GM12801 (cell line): ENCODE results near the gene ANK2.

Experiments used
- TF ChIP-seq, protein P1 (sequence below): IDR thresholded peaks from one replicate; pipeline ENCODE4 v1.5.1; 2011; ENCODE audit warnings: control low read depth; ENCODE audit not compliant: insufficient read length; ENCODE audit errors: extremely low read depth

Gene ANK2

DNA sequence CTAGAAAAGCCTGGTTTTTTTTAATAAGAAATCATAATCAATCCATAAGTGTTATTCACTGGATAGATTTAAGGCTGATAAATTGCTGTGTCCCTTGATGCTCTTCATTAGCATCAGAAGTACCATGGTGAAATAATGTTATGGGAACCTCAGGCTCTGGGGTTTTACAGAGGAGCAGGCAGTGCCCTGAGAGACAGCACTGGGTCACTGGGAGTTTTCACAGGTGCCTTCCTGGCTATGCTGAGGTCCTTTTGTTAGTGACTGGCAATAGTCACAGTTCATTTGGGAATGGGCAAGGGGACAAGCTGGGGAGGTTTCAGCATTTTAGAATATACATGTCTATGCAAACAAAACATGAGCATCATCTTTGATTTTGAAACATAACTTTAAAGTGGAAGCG, 38.6 kb downstream of the ANK2 start:
- TF ChIP-seq, protein P1, sequence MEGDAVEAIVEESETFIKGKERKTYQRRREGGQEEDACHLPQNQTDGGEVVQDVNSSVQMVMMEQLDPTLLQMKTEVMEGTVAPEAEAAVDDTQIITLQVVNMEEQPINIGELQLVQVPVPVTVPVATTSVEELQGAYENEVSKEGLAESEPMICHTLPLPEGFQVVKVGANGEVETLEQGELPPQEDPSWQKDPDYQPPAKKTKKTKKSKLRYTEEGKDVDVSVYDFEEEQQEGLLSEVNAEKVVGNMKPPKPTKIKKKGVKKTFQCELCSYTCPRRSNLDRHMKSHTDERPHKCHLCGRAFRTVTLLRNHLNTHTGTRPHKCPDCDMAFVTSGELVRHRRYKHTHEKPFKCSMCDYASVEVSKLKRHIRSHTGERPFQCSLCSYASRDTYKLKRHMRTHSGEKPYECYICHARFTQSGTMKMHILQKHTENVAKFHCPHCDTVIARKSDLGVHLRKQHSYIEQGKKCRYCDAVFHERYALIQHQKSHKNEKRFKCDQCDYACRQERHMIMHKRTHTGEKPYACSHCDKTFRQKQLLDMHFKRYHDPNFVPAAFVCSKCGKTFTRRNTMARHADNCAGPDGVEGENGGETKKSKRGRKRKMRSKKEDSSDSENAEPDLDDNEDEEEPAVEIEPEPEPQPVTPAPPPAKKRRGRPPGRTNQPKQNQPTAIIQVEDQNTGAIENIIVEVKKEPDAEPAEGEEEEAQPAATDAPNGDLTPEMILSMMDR = no peak

GRCh38 chr4:113090954-113091353, 41.5 kb downstream of the ANK2 start:
- TF ChIP-seq, protein P1 = no peak

DNA sequence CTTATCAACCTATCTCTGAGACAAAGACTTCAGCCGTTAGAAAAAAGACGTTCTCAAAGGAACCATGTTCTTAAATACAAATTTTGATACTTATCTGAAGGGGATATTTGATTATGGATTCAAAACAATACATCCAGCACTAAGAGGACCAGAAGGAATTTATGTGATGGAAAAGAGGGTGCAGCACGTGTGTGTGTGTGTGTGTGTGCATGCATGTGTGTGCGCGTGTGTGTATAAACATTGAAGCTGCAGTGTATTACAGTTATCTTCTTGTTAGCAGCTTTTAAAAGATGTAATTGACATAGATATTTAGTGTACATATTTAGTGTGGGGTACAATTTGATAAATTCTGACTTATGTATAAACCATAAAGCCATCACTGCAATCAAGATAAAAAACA, 44.9 kb downstream of the ANK2 start:
- TF ChIP-seq, protein P1 = no peak

- TF ChIP-seq, protein P1 = no peak
Observed at GRCh38 chr4:113094802-113095201, 45.3 kb downstream of the ANK2 start.

GRCh38 chr4:113101669-113102068, 52.2 kb downstream of the ANK2 start:
- TF ChIP-seq, protein P1 = no peak

- TF ChIP-seq, protein P1 = no peak
Observed at GRCh38 chr4:113103556-113103955, 54.1 kb downstream of the ANK2 start.

DNA sequence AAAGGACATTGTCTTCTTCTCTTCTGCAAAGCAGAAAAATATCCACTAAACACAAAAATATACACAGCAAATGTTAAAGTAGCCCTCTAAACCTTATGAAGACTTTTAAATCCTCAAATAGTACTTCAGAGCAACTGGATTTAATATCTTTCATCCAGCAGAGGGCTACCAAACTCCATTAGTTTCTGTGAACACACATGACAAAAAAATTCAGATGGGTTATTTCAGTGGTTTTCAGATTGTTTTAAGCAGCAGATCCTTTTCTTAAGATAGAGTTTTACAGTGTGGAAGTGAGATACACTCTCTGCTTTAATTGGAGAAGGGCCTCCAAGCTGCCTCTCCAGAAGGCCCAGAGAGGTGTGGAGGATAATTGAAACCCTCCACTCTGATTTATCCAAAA, 56.7 kb downstream of the ANK2 start:
- TF ChIP-seq, protein P1 = no peak
